ENCODE measurements around the gene BLOC1S4. TPM values are rescaled to one million over a fixed set of nuclear protein-coding genes. Genes with fewer than 3 reads are reported as not detected.

BLOC1S4 gene
- total RNA-seq, 1 experiment from 2014 or later = 15.7 TPM

DNA sequence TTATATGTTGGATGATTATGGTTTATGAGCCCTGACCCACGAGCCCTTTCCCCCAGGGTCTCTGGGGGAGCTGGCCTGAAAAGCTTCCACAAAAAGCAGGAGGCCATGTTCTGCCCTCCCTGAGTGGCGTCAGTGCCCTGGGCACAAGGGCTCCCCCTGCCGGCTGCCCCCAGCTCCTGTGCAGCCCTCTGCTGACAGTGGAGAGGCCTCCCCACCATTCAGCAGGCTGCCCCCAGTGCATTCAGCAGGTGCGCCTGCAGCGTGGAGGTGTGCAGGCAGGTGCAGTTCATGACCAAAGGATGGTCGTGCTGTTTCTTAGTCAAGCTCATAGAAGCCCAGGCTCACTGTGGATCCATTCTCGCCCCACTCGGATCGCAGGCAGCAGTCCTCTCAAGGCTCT is 34.8 kb upstream of the BLOC1S4 start:
- Histone ChIP-seq H3K27me3 (ENCODE audit: insufficient read depth, low read length) (no peaks in the 10 kb centered on the region), H3K9ac (ENCODE audit: low read length) (no peak overlapping the region), H2AFZ (ENCODE audit: low read depth, low read length, poor library complexity, severe bottlenecking) (no peak overlapping the region), H3K9me3 (ENCODE audit: control insufficient read depth in 1 of 2, insufficient read depth in 1 of 2, low read depth in 1 of 2, low read length in 2 of 2) (no peaks in the 10 kb centered on the region), H4K20me1 (ENCODE audit: insufficient read depth) (peaks cover 5% of the 10 kb centered on the region; the same call in 1 of the 2 replicates), H3K36me3 (ENCODE audit: control insufficient read depth in 1 of 2, insufficient read depth in 2 of 2, low read length in 2 of 2) (peaks cover 7 to 14% of the 10 kb centered on the region in 2 experiments; a peak in 2 of 4 replicates), H3K4me1 (ENCODE audit: control insufficient read depth in 1 of 2, insufficient read depth in 2 of 2, low read length in 2 of 2) (0 out of 4 replicates have a peak, but pooled peaks cover 0 to 2% of the 10 kb centered on the region in 2 experiments), H3K79me2 (ENCODE audit: insufficient read depth, low read length) (peaks cover 12% of the 10 kb centered on the region), H3K9me2 (ENCODE audit: insufficient read depth) (no peaks in the 10 kb centered on the region), H3K4me2 (ENCODE audit: low read length) (no peak overlapping the region), H3K4me3 (replicated peaks in 1 of 2; ENCODE audit: low read depth in 1 of 2, low read length in 2 of 2) (no peak overlapping the region), H3K27ac (ENCODE audit: low read depth, low read length) (no peak overlapping the region)
- no TSS peak for BruUV-seq (replicated peaks)
- RAD21 ChIA-PET (ENCODE audit: low non-redundant PET in 1 of 2, low total read pairs in 2 of 2, uncharacterized antibody in 2 of 2, unreplicated experiment in 2 of 2) = no interaction called here
- POLR2A ChIA-PET = interaction anchor here (1.2 kb wide), 1 partner anchor 8 kb away, joined by 4 read pairs; no protein-coding TSS in a partner anchor
- no peak for DNase-seq (ENCODE audit: low read depth, low spot score)
- TF ChIP-seq EGR1 (IDR thresholded peaks at IDR 0.05; ENCODE audit: low read depth) = no peak
- TF ChIP-seq ZNF274 (IDR thresholded peaks at IDR 0.05; ENCODE audit: low read depth, low read length) = no peak
- peak; percentile 28 for TF ChIP-seq YY1 (IDR thresholded peaks at IDR 0.05; ENCODE audit: extremely low read depth, insufficient replicate concordance, low read depth, low read length)
- TF ChIP-seq, protein P1, sequence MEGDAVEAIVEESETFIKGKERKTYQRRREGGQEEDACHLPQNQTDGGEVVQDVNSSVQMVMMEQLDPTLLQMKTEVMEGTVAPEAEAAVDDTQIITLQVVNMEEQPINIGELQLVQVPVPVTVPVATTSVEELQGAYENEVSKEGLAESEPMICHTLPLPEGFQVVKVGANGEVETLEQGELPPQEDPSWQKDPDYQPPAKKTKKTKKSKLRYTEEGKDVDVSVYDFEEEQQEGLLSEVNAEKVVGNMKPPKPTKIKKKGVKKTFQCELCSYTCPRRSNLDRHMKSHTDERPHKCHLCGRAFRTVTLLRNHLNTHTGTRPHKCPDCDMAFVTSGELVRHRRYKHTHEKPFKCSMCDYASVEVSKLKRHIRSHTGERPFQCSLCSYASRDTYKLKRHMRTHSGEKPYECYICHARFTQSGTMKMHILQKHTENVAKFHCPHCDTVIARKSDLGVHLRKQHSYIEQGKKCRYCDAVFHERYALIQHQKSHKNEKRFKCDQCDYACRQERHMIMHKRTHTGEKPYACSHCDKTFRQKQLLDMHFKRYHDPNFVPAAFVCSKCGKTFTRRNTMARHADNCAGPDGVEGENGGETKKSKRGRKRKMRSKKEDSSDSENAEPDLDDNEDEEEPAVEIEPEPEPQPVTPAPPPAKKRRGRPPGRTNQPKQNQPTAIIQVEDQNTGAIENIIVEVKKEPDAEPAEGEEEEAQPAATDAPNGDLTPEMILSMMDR (IDR thresholded peaks at IDR 0.05 in 2 of 3, conservative IDR thresholded peaks at IDR 0.05 in 1 of 3; ENCODE audit: borderline replicate concordance in 1 of 3, insufficient read depth in 1 of 3, low read depth in 2 of 3, low read length in 2 of 3) = peak in 2 of 3 experiments; percentile 78 to 91; a peak in 4 of 6 replicates
- no peak for TF ChIP-seq SP1 (IDR thresholded peaks at IDR 0.05; ENCODE audit: low read depth)
- TF ChIP-seq SRF (IDR thresholded peaks at IDR 0.05; ENCODE audit: low read depth) = no peak
- TF ChIP-seq FOSL1 (IDR thresholded peaks at IDR 0.05; ENCODE audit: low read depth) = no peak
- TF ChIP-seq ATF3 (IDR thresholded peaks at IDR 0.05) = no peak
- TF ChIP-seq, protein P2, sequence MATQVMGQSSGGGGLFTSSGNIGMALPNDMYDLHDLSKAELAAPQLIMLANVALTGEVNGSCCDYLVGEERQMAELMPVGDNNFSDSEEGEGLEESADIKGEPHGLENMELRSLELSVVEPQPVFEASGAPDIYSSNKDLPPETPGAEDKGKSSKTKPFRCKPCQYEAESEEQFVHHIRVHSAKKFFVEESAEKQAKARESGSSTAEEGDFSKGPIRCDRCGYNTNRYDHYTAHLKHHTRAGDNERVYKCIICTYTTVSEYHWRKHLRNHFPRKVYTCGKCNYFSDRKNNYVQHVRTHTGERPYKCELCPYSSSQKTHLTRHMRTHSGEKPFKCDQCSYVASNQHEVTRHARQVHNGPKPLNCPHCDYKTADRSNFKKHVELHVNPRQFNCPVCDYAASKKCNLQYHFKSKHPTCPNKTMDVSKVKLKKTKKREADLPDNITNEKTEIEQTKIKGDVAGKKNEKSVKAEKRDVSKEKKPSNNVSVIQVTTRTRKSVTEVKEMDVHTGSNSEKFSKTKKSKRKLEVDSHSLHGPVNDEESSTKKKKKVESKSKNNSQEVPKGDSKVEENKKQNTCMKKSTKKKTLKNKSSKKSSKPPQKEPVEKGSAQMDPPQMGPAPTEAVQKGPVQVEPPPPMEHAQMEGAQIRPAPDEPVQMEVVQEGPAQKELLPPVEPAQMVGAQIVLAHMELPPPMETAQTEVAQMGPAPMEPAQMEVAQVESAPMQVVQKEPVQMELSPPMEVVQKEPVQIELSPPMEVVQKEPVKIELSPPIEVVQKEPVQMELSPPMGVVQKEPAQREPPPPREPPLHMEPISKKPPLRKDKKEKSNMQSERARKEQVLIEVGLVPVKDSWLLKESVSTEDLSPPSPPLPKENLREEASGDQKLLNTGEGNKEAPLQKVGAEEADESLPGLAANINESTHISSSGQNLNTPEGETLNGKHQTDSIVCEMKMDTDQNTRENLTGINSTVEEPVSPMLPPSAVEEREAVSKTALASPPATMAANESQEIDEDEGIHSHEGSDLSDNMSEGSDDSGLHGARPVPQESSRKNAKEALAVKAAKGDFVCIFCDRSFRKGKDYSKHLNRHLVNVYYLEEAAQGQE (IDR thresholded peaks at IDR 0.05; ENCODE audit: low read depth) = no peak
- no peak for TF ChIP-seq SIN3A (IDR thresholded peaks at IDR 0.05; ENCODE audit: low read depth)
- TF ChIP-seq TCF7L2 (IDR thresholded peaks at IDR 0.05; ENCODE audit: borderline replicate concordance, extremely low read depth, insufficient read depth, insufficient read length) = no peak
- no peak for TF ChIP-seq POLR2A (IDR thresholded peaks at IDR 0.05; ENCODE audit: borderline replicate concordance, extremely low read depth, insufficient read depth, insufficient read length)
- TF ChIP-seq CBX3 (IDR thresholded peaks at IDR 0.05; ENCODE audit: low read depth) = no peak
- peak; percentile 24; the same call in 1 of the 2 replicates for TF ChIP-seq POLR2AphosphoS5 (IDR thresholded peaks at IDR 0.05; ENCODE audit: low read depth, low read length)
- no peak for TF ChIP-seq RAD21 (IDR thresholded peaks at IDR 0.05; ENCODE audit: low read depth)
- TF ChIP-seq ELF1 (IDR thresholded peaks at IDR 0.05; ENCODE audit: borderline replicate concordance, low read depth) = no peak
- TF ChIP-seq ZFX (IDR thresholded peaks at IDR 0.05) = no peak
- TF ChIP-seq, protein P3, sequence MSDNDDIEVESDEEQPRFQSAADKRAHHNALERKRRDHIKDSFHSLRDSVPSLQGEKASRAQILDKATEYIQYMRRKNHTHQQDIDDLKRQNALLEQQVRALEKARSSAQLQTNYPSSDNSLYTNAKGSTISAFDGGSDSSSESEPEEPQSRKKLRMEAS (IDR thresholded peaks at IDR 0.05) = no peak
- no peak for TF ChIP-seq JUND (IDR thresholded peaks at IDR 0.05)
- no peak for TF ChIP-seq CEBPB (IDR thresholded peaks at IDR 0.05; ENCODE audit: low read depth)
- TF ChIP-seq EZH2phosphoT487 (IDR thresholded peaks at IDR 0.05; ENCODE audit: borderline replicate concordance) = no peak
- peak; percentile 74 for ATAC-seq
- intact Hi-C loops (cut with micrococcal nuclease) = loop anchor here (10.0 kb wide), 1 partner anchor 346 kb away; no protein-coding TSS in a partner anchor
- CTCF ChIA-PET = interaction anchor here (0.8 to 1.5 kb wide), 5 partner anchors 8 to 402 kb away, joined by 3 to 10 read pairs (median 4); no protein-coding TSS in a partner anchor
